Activated gamma-delta T cell treated with Interleukin-2 at 50 U/mL for 16 hours (primary cell): ENCODE results near the gene TREML4.

Experiments
- DNase-seq: peaks from one replicate; pipeline ENCODE4 v3.0.0-alpha.2; 2020

The TREML4 gene

DNA sequence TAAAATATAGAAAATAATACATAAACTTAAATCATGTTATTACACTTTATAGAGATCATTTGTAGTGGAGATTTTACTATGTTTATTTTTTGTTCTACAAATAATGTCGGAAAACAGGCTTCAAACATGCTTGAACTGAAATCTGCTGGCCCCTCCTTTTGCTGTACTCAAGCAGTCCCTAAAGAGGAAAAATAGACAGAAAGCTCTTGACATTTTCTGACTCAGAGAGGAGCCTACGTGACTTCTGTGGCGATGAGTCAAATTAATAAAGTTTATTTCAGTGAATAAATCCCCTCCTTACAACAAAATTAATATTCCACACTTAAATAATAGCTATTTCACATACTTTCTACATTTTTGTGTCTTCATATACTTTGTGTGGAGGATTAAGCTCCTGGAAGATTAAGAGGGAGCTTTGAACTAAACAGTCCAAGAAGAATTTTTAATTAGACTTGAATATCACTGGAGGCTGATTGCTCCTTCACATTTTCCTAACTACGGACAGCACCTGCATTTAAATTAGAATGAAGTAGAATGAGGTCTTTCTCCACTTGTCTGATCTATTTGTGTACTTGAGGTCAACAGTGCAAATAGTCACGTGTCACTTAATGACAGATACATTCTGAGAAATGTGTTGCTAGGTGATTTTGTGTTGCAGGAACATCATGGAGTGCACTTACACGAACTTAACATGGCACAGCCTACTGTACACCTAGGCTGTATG, 60.0 kb downstream of the TREML4 start:
- DNase-seq, result no peak
